ENCODE data around the gene KCNQ1.

Gene KCNQ1

DNA sequence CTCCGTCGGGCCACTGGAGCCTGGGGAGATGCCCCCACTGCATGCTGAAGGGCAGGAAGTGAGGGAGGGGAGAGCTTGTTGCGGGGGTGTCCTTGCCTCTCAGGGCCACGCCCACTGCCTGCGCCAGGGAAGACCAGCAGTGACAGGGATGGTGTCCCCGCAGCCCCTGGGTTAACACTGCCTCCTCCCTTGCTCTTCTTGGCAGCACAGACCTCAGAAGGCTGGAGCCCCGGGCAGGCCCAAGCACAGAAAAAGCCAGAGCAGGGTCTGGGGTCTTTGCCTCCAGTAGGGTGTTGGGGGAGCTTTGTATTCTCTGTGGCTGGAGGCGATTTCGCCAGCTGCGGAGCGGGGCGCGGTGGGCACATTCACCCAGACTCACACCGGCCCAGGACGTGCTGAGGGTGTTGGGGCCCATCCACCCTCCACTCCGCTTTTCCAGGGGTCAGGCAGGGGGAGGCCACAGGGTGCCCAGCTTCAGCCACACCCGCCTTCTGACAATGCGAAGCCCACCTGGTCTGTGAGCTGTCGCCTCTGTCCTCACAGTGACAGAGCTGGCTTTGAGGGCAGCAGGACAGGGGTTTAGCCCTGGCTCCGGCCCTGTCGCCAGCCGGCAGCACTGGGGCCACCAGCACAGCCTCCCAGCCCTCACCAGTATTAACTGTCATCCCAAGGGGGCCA is 357.0 kb downstream of the KCNQ1 start:
- H3K4me3 Mint-ChIP-seq: no peak overlapping the region
- H3K36me3 Mint-ChIP-seq (ENCODE audit: low read depth): no peaks in the 10 kb centered on the region
- no peaks in the 10 kb centered on the region for H3K27me3 Mint-ChIP-seq
- no peak overlapping the region for H3K27ac Mint-ChIP-seq
- H3K4me1 Mint-ChIP-seq (ENCODE audit: low read depth): no peaks in the 10 kb centered on the region
- H3K9me3 Mint-ChIP-seq: no peaks in the 10 kb centered on the region

DNA sequence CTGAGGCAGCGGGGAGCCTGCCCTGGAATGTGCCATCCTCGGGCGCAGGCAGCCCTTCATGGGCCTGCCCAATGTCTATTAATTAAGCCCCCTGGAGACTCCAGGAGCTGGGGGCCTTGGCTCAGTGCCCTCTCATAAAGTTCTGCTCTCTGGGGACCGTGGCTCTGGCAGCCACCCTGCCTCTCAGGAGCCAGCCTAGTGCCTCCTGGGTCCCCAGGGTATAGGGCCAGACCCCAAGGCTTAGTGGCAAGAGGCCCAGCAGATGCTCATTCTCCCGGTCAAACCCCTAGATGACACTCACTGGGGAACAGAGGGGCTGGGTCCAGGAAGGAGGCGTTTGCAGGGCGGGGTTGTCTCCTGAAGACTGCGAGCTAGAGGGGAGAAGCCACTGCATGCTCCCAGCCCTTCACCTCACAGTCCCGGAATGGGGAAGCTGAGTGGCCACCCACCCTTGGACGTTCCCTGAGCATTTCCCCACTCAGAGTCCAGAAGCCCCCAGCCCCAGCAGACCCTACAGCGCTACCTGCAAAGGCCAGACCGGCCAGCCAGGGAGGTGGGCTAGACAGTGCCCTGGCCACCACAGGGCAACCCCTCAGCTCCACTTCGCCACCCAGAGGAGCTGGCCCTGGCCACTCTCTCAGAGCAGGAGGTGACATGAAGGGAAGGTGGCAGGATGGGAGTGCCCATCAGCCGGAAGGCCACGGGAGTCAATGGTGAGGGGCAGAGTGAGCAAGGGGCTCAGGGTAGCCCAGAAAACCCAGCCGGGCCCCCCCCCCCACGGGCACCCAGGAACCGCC is 357.8 kb downstream of the KCNQ1 start:
- Mint-ChIP-seq H3K27ac (no peak overlapping the region), H3K27me3 (no peaks in the 10 kb centered on the region), H3K36me3 (ENCODE audit: low read depth) (no peaks in the 10 kb centered on the region), H3K4me3 (no peak overlapping the region), H3K9me3 (no peaks in the 10 kb centered on the region), H3K4me1 (ENCODE audit: low read depth) (no peaks in the 10 kb centered on the region)

DNA sequence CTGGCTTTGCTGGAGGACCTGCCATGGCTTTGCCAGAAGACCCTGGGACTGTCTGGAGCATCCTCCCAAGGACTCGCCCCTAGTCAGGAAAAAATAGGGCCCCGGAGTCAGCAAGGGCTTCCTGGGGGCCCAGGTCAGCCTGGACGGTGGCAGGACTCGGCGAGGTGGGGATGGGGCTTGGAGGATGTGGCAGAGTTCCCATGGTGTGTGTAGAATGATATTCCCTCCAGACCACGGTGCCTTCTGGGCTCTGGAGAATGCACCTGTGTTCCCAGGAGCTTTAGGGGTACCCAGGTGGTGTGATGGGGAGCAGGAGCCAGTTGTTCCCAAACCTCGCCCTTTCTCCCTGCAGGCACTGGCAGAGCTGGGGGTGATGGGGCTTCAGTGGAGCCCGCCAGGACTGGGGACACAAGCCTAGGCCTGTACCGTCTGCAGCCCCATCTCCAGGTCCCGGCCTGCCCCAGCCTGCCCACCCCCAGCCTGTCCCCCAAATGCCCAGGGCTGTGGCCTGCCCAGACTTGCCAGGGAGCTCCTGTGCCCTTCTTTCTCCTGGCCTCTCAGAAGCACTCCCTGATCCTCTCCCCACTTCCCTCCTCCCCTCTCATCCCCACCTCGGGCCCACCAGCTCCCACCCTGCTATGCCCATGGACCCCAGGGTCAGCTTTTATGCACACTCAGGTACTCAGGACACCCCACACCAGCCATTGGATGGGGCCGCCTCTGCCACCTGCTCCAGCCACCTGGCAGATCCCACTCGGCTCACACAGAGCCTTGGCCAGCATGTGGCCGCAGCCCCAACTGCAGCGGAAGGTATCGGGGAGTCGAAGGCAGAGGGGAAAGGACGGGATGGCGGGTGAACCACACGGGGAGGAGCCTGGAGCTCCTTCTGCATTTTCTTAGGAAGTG is 358.6 kb downstream of the KCNQ1 start:
- Mint-ChIP-seq H3K36me3 (ENCODE audit: low read depth) (no peaks in the 10 kb centered on the region), H3K9me3 (no peaks in the 10 kb centered on the region), H3K27ac (no peak overlapping the region), H3K4me3 (no peak overlapping the region), H3K4me1 (ENCODE audit: low read depth) (peaks cover 4% of the 10 kb centered on the region), H3K27me3 (no peaks in the 10 kb centered on the region)

DNA sequence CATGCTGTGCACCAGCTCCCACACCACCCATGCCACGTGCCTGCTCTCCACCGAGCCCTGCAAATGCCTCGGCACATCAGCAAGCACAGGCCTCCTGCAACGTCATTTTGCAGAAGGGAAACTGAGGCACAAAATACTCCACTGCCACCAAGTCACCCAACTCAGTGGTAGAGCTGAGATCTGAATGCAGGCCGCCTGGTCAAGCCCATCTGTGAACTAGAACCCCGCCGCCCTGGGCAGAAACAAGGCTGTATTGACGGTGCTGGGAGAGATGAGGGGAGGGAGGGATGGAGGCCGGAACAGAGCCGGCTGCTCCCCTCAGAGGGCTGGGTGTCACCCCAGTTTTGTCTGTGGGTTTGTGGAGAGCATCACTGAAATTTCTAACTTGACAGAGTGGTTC is 359.4 kb downstream of the KCNQ1 start:
- Mint-ChIP-seq H3K27me3 (no peaks in the 10 kb centered on the region), H3K27ac (no peak overlapping the region), H3K36me3 (ENCODE audit: low read depth) (no peaks in the 10 kb centered on the region), H3K4me1 (ENCODE audit: low read depth) (peaks cover 11% of the 10 kb centered on the region), H3K4me3 (no peak overlapping the region), H3K9me3 (no peaks in the 10 kb centered on the region)

DNA sequence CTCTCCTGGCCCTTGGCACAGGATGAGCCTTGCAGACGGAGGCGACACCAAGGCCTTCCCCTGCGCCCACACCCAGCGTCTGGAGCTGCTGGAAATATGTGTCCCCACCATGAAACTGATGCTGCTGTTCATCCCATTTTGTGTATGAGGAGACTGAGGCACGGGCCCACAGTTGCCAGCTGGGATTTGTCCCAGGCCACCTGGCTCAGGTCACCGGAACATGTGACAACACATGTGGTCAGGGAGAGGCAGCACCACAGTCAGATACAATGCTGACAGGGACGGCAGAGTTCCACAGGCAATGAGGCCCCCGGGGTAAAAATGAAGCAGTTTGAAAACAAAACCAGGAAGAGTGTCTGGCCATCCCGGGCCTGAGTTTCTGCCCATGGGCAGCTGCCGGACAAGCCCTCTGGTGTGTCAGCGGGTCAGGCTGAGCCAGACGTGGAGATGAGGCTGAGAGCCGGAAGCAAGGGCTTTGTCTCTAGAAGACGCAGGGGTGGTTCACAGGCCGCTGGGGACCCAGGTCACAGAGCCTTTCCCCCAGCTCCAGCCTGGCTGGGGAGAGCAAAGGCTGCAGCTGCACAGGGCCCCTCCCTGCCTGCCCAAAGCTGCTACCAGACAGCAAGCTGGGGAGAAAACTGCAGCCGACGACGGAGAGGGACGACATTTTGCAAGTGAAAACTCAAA is 360.0 kb downstream of the KCNQ1 start:
- no peak overlapping the region for H3K4me3 Mint-ChIP-seq
- H3K27ac Mint-ChIP-seq: no peak overlapping the region
- H3K27me3 Mint-ChIP-seq: no peaks in the 10 kb centered on the region

DNA sequence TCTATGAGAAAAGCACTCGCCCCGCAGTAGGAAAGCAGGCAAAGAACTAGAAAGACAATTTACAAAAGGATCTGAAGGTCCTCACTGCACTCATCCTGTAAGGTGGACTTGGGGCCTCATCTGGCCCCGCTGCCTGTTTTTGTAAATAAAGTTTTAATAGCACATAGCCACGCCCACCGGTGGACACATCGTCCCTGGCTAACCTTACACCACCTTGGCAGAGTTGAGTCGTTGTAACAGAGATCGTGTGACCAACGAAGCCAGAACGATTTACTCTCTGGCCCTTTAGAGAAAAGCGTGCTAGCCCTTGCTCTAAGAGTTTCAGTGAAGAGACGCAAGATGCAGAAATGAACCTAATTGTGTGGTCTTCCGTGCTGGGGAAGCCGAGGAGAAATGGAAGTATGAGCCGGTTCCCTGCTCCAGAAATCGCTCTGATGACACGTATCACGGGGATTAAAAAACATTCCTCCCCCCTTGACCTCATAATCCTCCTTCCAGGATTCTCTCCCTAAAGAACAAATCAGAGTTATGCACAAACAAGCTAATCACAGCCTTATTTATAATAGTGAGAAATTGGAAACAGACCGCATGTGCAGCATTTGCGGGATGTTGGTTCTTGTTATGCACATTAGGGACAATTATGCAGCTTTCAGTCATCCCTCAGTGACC is 360.7 kb downstream of the KCNQ1 start:
- Mint-ChIP-seq H3K4me1 (ENCODE audit: low read depth) (peaks cover 17% of the 10 kb centered on the region), H3K9me3 (peaks cover 5% of the 10 kb centered on the region), H3K27me3 (no peaks in the 10 kb centered on the region), H3K4me3 (no peak overlapping the region), H3K27ac (no peak overlapping the region), H3K36me3 (ENCODE audit: low read depth) (peaks cover 4% of the 10 kb centered on the region)

More for the DNA sequence above, 360.0 kb downstream of the KCNQ1 start:
- Mint-ChIP-seq H3K4me1 (ENCODE audit: low read depth) (peaks cover 17% of the 10 kb centered on the region), H3K9me3 (peaks cover 5% of the 10 kb centered on the region), H3K36me3 (ENCODE audit: low read depth) (peaks cover 4% of the 10 kb centered on the region)

DNA sequence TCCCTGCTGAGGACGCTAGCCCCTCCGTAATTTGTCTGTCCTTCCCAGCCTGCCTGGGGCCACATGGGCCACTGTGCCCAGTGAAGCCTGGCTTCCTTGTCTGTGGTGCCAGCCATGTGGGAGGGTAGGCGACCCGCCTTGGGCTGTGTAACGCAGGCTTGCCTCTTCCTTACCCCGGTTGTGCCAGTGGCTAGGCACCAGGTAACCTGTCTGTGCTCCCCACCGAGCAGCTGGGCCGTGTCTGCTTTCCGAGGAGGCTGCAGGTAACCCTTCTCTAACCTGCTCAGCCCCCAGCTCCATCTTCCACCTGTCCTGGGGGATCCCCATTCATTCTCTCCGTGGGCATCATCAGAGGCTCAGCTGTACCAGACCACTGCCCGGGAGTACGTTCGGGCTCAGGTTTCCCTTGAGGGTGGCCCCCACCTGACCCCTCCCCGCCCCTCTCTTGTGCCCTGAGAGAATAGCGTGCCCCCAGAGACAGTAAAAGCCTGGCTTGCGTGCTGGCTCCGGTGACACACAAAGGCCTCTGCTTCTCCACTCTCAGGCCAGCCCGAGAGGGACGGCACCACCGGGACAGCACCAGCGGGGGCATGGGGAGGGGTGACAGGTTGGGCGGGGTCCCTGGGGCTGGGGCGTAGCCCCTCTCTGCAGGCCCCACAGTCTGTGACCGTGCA is 361.7 kb downstream of the KCNQ1 start:
- peaks cover 17% of the 10 kb centered on the region for H3K4me1 Mint-ChIP-seq (ENCODE audit: low read depth)
- H3K36me3 Mint-ChIP-seq (ENCODE audit: low read depth): peaks cover 4% of the 10 kb centered on the region
- no peak overlapping the region for H3K4me3 Mint-ChIP-seq
- peaks cover 5% of the 10 kb centered on the region for H3K9me3 Mint-ChIP-seq
- no peak overlapping the region for H3K27ac Mint-ChIP-seq
- no peaks in the 10 kb centered on the region for H3K27me3 Mint-ChIP-seq

DNA sequence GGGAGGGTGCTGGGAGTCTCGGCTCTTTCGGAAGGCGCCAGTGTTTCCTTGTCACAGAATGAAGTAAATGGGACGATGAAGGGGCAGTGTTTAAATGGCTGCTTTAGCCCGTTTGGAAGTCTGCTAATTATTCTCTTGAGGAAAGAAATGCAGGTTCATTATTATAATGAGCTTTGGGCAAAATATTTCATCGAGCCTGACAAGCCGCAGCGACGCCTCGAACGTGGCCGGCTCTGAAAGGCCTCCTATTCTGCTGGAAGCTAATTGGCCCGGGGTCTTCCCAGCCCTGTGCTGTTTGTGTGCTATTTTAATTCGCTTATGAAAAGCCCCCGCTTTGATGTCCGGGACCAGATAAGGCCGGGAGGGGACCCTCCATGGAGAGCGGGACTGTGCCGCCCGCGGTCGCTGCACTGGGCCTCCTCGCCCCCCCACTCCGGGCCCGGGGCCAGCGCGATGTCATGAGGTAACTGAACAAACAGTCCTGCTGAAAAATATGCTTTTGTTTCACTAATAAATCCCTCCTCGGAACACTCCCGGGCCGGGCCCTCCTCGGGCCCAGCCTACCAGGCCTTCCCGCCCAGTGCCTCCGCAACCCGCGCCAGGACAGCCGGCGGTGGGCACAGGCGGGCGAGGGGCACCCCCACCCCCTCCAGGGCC is 362.3 kb downstream of the KCNQ1 start:
- peaks cover 21% of the 10 kb centered on the region for H3K4me1 Mint-ChIP-seq (ENCODE audit: low read depth)
- H3K9me3 Mint-ChIP-seq: peaks cover 5% of the 10 kb centered on the region
- H3K27me3 Mint-ChIP-seq: no peaks in the 10 kb centered on the region
- H3K27ac Mint-ChIP-seq: no peak overlapping the region
- H3K36me3 Mint-ChIP-seq (ENCODE audit: low read depth): peaks cover 4% of the 10 kb centered on the region
- H3K4me3 Mint-ChIP-seq: no peak overlapping the region

DNA sequence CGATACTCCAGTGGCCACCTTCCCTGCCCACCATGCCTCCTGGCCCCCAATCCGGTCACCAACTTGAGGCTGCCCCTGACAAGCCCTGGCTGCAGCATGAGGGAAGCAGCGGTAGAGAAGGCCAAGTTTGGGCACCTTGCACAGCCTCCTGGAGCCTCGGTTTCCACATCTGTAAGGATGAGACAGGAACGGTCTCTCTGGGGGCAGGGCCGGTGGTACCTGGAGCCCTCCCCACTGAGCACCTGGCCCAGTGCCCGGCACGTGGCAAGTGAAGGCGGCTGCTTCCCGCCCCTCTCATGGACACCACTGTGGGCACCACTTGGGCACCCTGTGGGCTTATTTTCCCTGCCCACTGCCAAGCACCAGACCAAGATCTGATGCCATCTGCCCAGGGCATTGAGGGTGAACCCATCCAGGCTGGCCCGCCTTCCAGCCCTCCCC is 363.0 kb downstream of the KCNQ1 start:
- no peak overlapping the region for H3K27ac Mint-ChIP-seq
- H3K9me3 Mint-ChIP-seq: peaks cover 5% of the 10 kb centered on the region
- H3K4me3 Mint-ChIP-seq: no peak overlapping the region
- H3K4me1 Mint-ChIP-seq (ENCODE audit: low read depth): peaks cover 28% of the 10 kb centered on the region
- H3K36me3 Mint-ChIP-seq (ENCODE audit: low read depth): peaks cover 4% of the 10 kb centered on the region
- no peaks in the 10 kb centered on the region for H3K27me3 Mint-ChIP-seq

DNA sequence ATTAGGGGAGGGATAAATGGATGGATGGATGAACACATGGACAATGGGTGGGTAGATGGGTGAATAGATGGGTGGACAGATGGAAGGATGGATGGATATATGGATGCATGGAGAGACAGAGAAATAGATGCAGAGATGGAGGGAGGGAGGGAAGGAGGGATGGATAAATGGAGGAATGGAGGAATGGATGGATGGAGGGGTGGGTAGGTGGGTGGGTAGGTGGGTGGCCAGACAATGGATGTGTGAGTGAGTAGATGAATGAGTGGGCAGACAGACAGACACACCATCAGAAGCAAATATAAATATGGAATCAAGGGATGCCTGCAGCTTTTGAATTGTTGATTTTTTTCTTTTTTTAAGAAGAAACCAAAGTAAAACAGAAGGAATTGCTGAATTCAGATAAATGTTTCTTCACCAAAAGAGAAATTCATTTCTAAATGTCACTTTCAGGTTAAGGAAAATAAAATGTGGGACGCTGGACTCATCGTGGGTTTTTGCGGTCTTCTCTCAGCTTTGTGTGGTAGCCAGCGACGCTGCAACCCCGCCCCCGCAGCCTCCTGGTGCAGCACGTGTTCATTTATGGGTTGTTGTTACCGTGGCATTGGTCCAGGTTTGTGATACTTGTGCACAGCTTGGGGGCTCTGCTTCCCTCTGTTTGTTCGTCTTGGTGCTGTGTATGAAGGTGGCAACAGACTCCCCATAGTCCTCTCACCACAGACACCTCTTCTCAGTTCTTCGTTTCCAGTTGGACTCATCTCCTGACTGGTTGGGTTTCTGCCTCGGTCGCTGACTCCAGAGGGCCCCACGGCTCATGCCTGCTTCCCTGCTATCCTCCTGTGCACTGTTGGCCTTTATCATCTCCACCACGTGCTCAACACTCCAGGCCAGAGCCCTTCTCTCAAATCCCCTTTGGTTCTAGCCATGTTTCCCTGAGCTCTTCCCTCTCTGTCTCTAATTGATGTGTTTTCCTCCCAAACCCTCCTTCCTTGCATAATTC is 364.3 kb downstream of the KCNQ1 start:
- peak overlapping the region; percentile 18 for H3K4me3 Mint-ChIP-seq
- H3K36me3 Mint-ChIP-seq (ENCODE audit: low read depth): peaks cover 9% of the 10 kb centered on the region
- peaks cover 10% of the 10 kb centered on the region for H3K9me3 Mint-ChIP-seq
- H3K4me1 Mint-ChIP-seq (ENCODE audit: low read depth): peaks cover 39% of the 10 kb centered on the region
- H3K27me3 Mint-ChIP-seq: no peaks in the 10 kb centered on the region
- H3K27ac Mint-ChIP-seq: no peak overlapping the region

DNA sequence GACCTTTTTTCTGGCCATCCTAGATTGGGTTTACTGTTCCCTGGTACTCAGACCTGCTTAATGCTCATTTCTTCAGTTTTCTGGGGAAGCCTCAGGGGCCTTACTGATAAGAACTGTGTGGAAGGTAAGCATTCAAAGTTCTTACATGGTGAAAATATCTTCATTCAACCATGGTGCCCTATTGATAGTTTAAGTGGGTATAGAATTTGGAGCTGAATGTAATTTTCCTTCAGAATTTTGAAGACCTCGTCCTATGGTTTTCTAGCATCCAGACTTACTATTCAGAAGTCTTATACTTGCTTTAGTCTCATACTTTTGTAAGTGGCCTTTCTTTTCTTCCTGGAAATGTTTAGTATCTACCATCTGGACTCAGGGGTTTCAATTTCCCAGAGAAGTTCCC is 365.0 kb downstream of the KCNQ1 start:
- Mint-ChIP-seq H3K27me3 (no peaks in the 10 kb centered on the region), H3K27ac (no peak overlapping the region), H3K4me3 (peak overlapping the region; percentile 2), H3K9me3 (peaks cover 10% of the 10 kb centered on the region), H3K4me1 (ENCODE audit: low read depth) (peaks cover 39% of the 10 kb centered on the region), H3K36me3 (ENCODE audit: low read depth) (peaks cover 9% of the 10 kb centered on the region)

DNA sequence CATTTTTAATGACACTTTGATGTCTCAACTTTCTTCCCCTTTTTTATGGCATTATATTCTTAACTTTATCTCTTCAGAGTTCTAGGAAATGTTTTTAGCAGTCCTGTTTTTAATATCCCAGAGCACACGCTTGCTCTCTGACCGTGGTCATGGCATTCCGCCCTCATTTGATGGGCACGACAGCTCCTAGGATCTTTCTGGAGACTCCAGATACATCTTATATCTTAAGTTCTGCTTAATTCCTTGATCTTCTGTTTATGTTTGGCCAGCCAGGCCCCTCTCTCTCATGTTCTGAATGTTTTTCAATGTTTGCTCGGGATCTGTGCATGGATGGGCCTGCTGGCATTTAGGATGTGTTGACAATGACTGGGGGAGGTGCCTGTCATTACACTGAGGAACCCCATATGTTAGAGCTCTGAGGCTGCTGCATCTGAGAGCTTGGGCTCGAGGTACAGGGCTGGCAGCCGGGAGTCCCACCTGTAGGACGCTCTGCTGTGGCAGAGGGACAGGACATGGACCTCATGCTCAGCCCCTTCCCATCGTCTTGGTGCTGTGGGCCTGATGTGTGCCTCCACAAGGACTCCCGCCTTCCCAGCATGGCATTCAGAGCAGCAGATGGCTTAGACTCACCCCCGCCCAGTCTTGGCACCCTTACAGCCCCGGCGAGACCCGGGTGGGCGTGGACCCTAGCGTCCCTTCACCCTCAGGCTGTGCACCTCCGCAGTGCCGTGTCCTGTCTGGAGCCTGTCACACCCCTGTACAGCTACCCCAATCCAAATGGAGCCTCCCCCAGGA is 365.8 kb downstream of the KCNQ1 start:
- Mint-ChIP-seq H3K27me3 (no peaks in the 10 kb centered on the region), H3K9me3 (peaks cover 10% of the 10 kb centered on the region), H3K4me3 (no peak overlapping the region), H3K36me3 (ENCODE audit: low read depth) (peaks cover 9% of the 10 kb centered on the region), H3K4me1 (ENCODE audit: low read depth) (peaks cover 39% of the 10 kb centered on the region), H3K27ac (no peak overlapping the region)

All from stimulated activated naive CD8-positive, alpha-beta T cell treated with anti-CD3 and anti-CD28 coated beads, Interleukin-15, Interleukin-2, amounts not matched to agents 100 ng/mL and 50 ng/mL, for 24 hours (primary cell).